NCI-H146 treated with DMSO at 0.1 percent for 48 hours (cell line): ENCODE data around the gene OTC.

Experiments
- DNase-seq: peaks from one replicate; lab custom pipeline; 2025; ENCODE audit not compliant: unreplicated experiment; lab: John Stamatoyannopoulos, UW

OTC gene

GRCh38 chrX:38357747-38358673 is 5.6 kb downstream of the OTC start:
- DNase-seq, result no peak

- no peak for DNase-seq
These were observed 10.6 kb downstream of the OTC start for GRCh38 chrX:38363046-38363445.

- DNase-seq, result no peak
These were observed 13.6 kb downstream of the OTC start for GRCh38 chrX:38365954-38366353.

GRCh38 chrX:38368774-38369173 is 16.4 kb downstream of the OTC start:
- DNase-seq, result no peak

GRCh38 chrX:38371641-38372040 is 19.2 kb downstream of the OTC start:
- no peak for DNase-seq

GRCh38 chrX:38374431-38374830 is 22.0 kb downstream of the OTC start:
- no peak for DNase-seq

- DNase-seq, result no peak
These were observed 23.5 kb downstream of the OTC start for GRCh38 chrX:38375891-38376290.

- DNase-seq, result no peak
These were observed 24.3 kb downstream of the OTC start for GRCh38 chrX:38376747-38377146.

GRCh38 chrX:38379088-38379487 is 26.7 kb downstream of the OTC start:
- no peak for DNase-seq

- DNase-seq, result no peak
These were observed 30.3 kb downstream of the OTC start for GRCh38 chrX:38382663-38383062.

GRCh38 chrX:38400389-38400910 is 48.0 kb downstream of the OTC start:
- DNase-seq, result no peak

GRCh38 chrX:38402118-38402517 is 49.7 kb downstream of the OTC start:
- DNase-seq, result no peak

GRCh38 chrX:38403834-38404233 is 51.4 kb downstream of the OTC start:
- DNase-seq, result no peak

- no peak for DNase-seq
These were observed 54.7 kb downstream of the OTC start for GRCh38 chrX:38407126-38407525.

- no peak for DNase-seq
These were observed 56.9 kb downstream of the OTC start for GRCh38 chrX:38409289-38409688.

- no peak for DNase-seq
These were observed 74.4 kb downstream of the OTC start for GRCh38 chrX:38426785-38427184.

GRCh38 chrX:38431525-38431924 is 79.1 kb downstream of the OTC start:
- no peak for DNase-seq

GRCh38 chrX:38435130-38435529 is 82.7 kb downstream of the OTC start:
- DNase-seq, result no peak

GRCh38 chrX:38437093-38437492 is 84.7 kb downstream of the OTC start:
- DNase-seq, result no peak

GRCh38 chrX:38438321-38438720 is 85.9 kb downstream of the OTC start:
- DNase-seq, result no peak

GRCh38 chrX:38452603-38453002 is 100.2 kb downstream of the OTC start:
- no peak for DNase-seq

- DNase-seq, result no peak
These were observed 105.7 kb downstream of the OTC start for GRCh38 chrX:38458071-38458470.

- no peak for DNase-seq
These were observed 109.9 kb downstream of the OTC start for GRCh38 chrX:38462257-38462656.
